Retinal pigment epithelial cell (primary cell): ENCODE measurements around the gene LRRC40.
"Not testable (repeated sequence)": the region's sequence is repeated elsewhere in the genome, so short reads cannot be mapped to it uniquely, and the experiment has no call there.

Experiments
- DNase-seq: peaks from one replicate; pipeline ENCODE4 v3.0.0-alpha.2; 2010; ENCODE audit warnings: low read depth
- H3K4me3 ChIP-seq: 2 replicates; pipeline ENCODE4 v1.5.1; 2011; ENCODE audit warnings: mild to moderate bottlenecking, low read length, control low read depth, moderate library complexity
- CTCF ChIP-seq: conservative IDR thresholded peaks from 2 replicates; pipeline ENCODE4 v1.5.1; 2011; ENCODE audit warnings: low read depth, low read length, control low read depth, inconsistent platforms

The LRRC40 gene

DNA sequence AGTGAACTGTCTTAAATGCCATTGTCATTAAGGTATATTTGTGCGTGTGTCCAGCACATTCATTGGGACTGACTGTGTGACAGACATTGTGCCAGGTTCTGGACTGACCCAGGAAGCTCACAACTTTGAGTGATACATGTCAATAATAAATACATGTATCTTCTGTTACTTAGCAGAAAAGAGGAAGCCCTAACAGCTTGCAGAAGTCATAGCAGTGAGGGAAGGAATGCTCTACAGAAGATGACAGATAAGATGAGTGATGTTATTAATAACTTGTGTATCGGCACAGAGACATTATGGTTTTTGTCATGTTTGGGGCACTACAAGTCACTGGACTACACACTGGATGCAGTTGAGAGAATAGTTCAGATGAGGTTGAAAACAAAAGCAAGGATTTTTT is 14.6 kb upstream of the LRRC40 start:
- no peak for DNase-seq
- TF ChIP-seq CTCF = no peak
- no peak overlapping the region for H3K4me3 ChIP-seq

GRCh38 chr1:70211541-70211940 is 6.2 kb upstream of the LRRC40 start:
- no peak for DNase-seq
- H3K4me3 ChIP-seq = no peak overlapping the region
- no peak for TF ChIP-seq CTCF

DNA sequence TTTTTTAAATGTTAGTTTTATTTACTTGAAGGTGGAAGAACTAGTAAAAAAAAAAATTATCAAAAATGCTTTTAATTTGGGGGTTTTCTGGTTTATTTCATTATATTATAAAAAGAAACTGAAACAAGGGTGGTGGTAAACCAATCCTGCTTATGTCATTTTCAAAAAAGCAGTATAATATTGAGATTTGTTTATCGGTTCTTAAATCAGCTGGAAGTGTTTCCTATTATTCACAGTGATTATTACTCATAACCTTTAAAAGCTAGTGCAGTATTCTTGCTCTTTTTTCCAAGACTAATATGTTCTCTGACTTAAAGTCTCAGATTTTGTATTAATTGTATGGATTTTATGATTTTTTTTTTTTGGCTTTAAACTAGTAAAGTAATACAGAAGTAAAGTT is 5.4 kb upstream of the LRRC40 start:
- TF ChIP-seq CTCF = no peak
- no peak overlapping the region for H3K4me3 ChIP-seq
- no peak for DNase-seq

DNA sequence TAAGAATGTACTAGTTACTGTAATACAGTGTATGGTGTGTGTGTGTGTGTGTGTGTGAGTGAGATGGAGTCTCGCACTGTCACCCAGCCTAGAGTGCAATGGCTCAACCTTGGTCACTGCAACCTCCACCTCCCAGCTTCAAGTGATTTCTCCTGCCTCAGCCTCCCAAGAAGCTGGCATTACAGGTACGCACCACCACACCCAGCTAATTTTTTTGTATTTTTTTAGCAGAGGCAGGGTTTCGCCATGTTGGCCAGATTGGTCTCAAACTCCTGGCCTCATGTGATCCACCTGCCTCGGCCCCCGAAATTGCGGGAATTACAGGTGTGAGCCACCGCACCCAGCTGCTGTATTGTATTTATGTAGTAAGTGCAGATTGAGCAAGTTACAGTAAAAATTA is 2.9 kb upstream of the LRRC40 start:
- no peak overlapping the region for H3K4me3 ChIP-seq

GRCh38 chr1:70207492-70207891 is 2.1 kb upstream of the LRRC40 start:
- H3K4me3 ChIP-seq = no peak overlapping the region

More for the DNA sequence above, 2.9 kb upstream of the LRRC40 start:
- no peak for DNase-seq
- TF ChIP-seq CTCF = no peak

DNA sequence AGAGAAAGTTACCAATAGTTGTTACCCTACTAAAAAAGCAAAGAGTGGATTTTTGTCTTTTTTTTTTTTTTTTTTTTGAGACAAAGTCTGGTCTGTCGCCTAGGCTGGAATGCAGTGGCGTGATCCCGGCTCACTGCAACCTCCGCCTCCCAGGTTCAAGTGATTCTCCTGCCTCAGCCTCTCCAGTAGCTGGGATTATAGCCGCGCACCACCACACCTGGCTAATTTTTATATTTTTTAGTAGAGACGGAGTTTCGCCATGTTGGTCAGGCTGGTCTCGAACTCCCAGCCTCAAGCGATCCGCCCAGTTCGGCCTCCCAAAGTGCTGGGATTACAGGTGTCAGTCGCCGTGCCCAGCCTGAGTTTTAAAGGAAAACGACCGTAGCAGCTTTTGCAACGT is 1.5 kb upstream of the LRRC40 start:
- H3K4me3 ChIP-seq = peak overlapping the region; percentile 100
- DNase-seq = not testable (repeated sequence)

More at GRCh38 chr1:70207492-70207891, 2.1 kb upstream of the LRRC40 start:
- no peak for DNase-seq
- TF ChIP-seq CTCF = no peak

DNA sequence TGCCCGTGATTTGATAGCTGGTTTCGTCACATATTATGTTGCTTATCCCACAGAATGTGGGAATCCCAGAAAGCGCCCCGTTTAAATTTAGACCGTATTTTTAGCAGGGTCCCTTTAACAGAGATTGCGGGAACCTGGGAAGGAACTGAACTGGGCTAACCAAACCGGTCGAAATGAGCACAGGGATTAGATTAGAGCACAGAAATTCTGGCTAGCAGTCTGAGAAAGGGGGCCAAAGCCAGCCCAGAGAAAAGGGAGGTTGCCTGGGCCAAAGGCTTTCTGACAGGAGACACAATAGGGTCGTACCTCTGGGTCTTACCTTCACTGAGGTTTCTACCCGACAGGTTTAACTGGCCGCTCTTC is 327 bp downstream of the LRRC40 start:
- DNase-seq = no peak
- H3K4me3 ChIP-seq = peak overlapping the region; percentile 100
- no peak for TF ChIP-seq CTCF

DNA sequence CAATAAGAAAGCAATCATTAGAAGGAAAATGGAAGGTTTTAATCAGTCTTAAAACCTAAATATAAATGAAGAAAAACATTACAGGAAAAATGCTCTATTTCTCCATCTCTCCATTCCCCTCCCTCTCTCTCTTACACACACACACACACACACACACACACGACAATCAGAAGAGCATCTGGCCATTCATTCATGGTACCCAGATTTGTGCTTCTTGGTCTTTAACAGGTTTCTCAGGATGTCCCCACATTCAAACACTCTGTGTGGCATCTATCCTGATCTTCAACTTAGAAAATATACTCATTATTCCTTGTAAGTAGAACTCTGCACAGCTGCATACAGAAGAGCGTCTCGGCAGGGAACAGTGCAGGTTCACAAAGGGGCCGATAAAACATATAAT is 779 bp downstream of the LRRC40 start:
- no peak for TF ChIP-seq CTCF
- DNase-seq = no peak
- H3K4me3 ChIP-seq = peak overlapping the region; percentile 100
